Lung (tissue), 12 donors: Measurements from ENCODE around the gene PAK1. TPM values are rescaled to one million over a fixed set of nuclear protein-coding genes. Genes with fewer than 3 reads are reported as not detected.

ENCODE experiments used
- ATAC-seq: fragments of 200-7000 bp; cut with Tn5 transposase; one replicate; pipeline ENCODE4 v1.9.1; 2020; ENCODE audit warnings: moderate number of reproducible peaks; ENCODE audit not compliant: insufficient read depth, low FRiP score
- DNase-seq, 3 donors: peaks; one replicate each; pipeline ENCODE4 v3.0.0-alpha.2; 2013 to 2017
- H3K27ac ChIP-seq, 2 donors: one replicate each; pipeline ENCODE4 v1.5.1; 2013; ENCODE audit warnings: mild to moderate bottlenecking in 2 of 2, moderate library complexity in 2 of 2, control low read depth in 1 of 2, inconsistent platforms in 1 of 2, low read depth in 1 of 2, low read length in 1 of 2
- H3K27me3 ChIP-seq, 3 donors: one replicate each; pipeline ENCODE4 v1.5.1; 2013; ENCODE audit warnings: low read length in 2 of 3; ENCODE audit not compliant: control insufficient read depth in 3 of 3, insufficient read depth in 3 of 3
- H3K36me3 ChIP-seq, 4 donors: one replicate each; pipeline ENCODE4 v1.5.1; 2013; ENCODE audit warnings: low read length in 4 of 4, mild to moderate bottlenecking in 1 of 4, moderate library complexity in 1 of 4; ENCODE audit not compliant: control insufficient read depth in 4 of 4, insufficient read depth in 4 of 4
- H3K4me1 ChIP-seq, 5 donors: one replicate each; pipeline ENCODE4 v1.5.1; 2013; ENCODE audit warnings: low read length in 5 of 5, mild to moderate bottlenecking in 2 of 5, moderate library complexity in 1 of 5; ENCODE audit not compliant: control insufficient read depth in 5 of 5, insufficient read depth in 5 of 5
- H3K4me3 ChIP-seq: one replicate; pipeline ENCODE4 v1.5.1; 2013; ENCODE audit warnings: mild to moderate bottlenecking, control low read depth, moderate library complexity
- H3K9ac ChIP-seq, 2 donors: one replicate each; pipeline ENCODE4 v1.5.1; 2013; ENCODE audit warnings: low read length in 2 of 2, control low read depth in 1 of 2; ENCODE audit not compliant: insufficient read depth in 1 of 2
- H3K9me3 ChIP-seq, 4 donors: one replicate each; pipeline ENCODE4 v1.5.1; 2013; ENCODE audit warnings: low read length in 3 of 4, mild to moderate bottlenecking in 1 of 4, moderate library complexity in 1 of 4; ENCODE audit not compliant: control insufficient read depth in 4 of 4, insufficient read depth in 3 of 4
- CTCF ChIP-seq: IDR thresholded peaks from 2 replicates; pipeline ENCODE4 v1.5.1; 2012; ENCODE audit warnings: mild to moderate bottlenecking; ENCODE audit errors: control extremely low read depth, extremely low read depth
- WGBS, 2 donors: extraction: QIAGEN DNeasy Blood & Tissue Kit; methylation state at CpG; one replicate each; pipeline ENCODE4 v1.1.7; 2013; 5-methylcytosine and 5-hydroxymethylcytosine counted together
- polyA plus RNA-seq, 2 donors: library from polyadenylated mRNA; stranded (reverse); fragments of 200-250 nt; gene quantifications; one replicate each; pipeline ENCODE4 v1.2.1, GENCODE V29; 2013
- total RNA-seq, 2 donors: library from RNA; depleted of rRNA in 1 of 2; stranded (reverse); fragments of >200 nt in 1 of 2; gene quantifications; one replicate each; pipeline ENCODE4 v1.2.1, GENCODE V29; 2014 to 2021
- donor health status: control.
- donor health status: control.
- donor health status: Bipolar disorder and iron deficiency.
- donor health status: healthy.
- donor health status: DM: yes; HTN: yes; CAD: no.

PAK1 gene
- total and polyA plus RNA-seq, 4 donors, result 8.4 to 70.6 (median 29.8) TPM

GRCh38 chr11:77312107-77312506, 161.8 kb downstream of the PAK1 start:
- no peaks in the 10 kb centered on the region for H3K36me3 ChIP-seq
- DNase-seq (no peak), ATAC-seq (no peak)
- peaks cover 0 to 2% (median 0%) of the 10 kb centered on the region in 3 donors for H3K27me3 ChIP-seq
- H3K4me1 ChIP-seq, result peaks cover 0 to 13% (median 2%) of the 10 kb centered on the region in 5 donors
- no peak overlapping the region for H3K27ac ChIP-seq
- H3K9me3 ChIP-seq, result no peaks in the 10 kb centered on the region
- TF ChIP-seq CTCF, result no peak
- H3K9ac ChIP-seq, result no peak overlapping the region
- no peak overlapping the region for H3K4me3 ChIP-seq

- no peaks in the 10 kb centered on the region for H3K9me3 ChIP-seq
- no peak overlapping the region for H3K27ac ChIP-seq
- 96 to 97% methylated on average over 3 of the region's 3 CpGs for WGBS, 2 donors
- ATAC-seq (no peak), DNase-seq (no peak)
- H3K36me3 ChIP-seq, result no peaks in the 10 kb centered on the region
- no peak overlapping the region for H3K9ac ChIP-seq
- peaks cover 0 to 8% (median 0%) of the 10 kb centered on the region in 5 donors for H3K4me1 ChIP-seq
- H3K4me3 ChIP-seq, result no peak overlapping the region
- peaks cover 0 to 2% (median 0%) of the 10 kb centered on the region in 3 donors for H3K27me3 ChIP-seq
- no peak for TF ChIP-seq CTCF
Measured at GRCh38 chr11:77311701-77312100, 162.2 kb downstream of the PAK1 start.

- H3K4me1 ChIP-seq, result peaks cover 0 to 2% (median 0%) of the 10 kb centered on the region in 5 donors
- no peak overlapping the region for H3K4me3 ChIP-seq
- DNase-seq (no peak), ATAC-seq (no peak)
- H3K9me3 ChIP-seq, result no peaks in the 10 kb centered on the region
- WGBS, 2 donors, result 70 to 92% methylated on average over 5 of the region's 5 CpGs
- H3K27ac ChIP-seq, result no peak overlapping the region
- no peak for TF ChIP-seq CTCF
- no peaks in the 10 kb centered on the region for H3K36me3 ChIP-seq
- H3K27me3 ChIP-seq, result peaks cover 0 to 2% (median 0%) of the 10 kb centered on the region in 3 donors
- H3K9ac ChIP-seq, result no peak overlapping the region
Measured at GRCh38 chr11:77310721-77311120, 163.2 kb downstream of the PAK1 start.
